Measurements from ENCODE around the gene EXOG.

GRCh38 chr3:38496131-38496910 lies at the start of gene EXOG:
- TF ChIP-seq POLR2A (IDR thresholded peaks at IDR 0.05) (peak in 1 of 2 donors; percentile 28), CTCF (IDR thresholded peaks at IDR 0.05) (peak; percentile 62 to 85 (median 76))

Data from adrenal gland (tissue), 5 donors.